ENCODE data around the gene GCN1.

GCN1 gene

GRCh38 chr12:120125029-120125428, 69.5 kb downstream of the GCN1 start:
- no peak overlapping the region for H3K27ac ChIP-seq
- DNase-seq (ENCODE audit: low spot score), result no peak
- TF ChIP-seq, protein P1, sequence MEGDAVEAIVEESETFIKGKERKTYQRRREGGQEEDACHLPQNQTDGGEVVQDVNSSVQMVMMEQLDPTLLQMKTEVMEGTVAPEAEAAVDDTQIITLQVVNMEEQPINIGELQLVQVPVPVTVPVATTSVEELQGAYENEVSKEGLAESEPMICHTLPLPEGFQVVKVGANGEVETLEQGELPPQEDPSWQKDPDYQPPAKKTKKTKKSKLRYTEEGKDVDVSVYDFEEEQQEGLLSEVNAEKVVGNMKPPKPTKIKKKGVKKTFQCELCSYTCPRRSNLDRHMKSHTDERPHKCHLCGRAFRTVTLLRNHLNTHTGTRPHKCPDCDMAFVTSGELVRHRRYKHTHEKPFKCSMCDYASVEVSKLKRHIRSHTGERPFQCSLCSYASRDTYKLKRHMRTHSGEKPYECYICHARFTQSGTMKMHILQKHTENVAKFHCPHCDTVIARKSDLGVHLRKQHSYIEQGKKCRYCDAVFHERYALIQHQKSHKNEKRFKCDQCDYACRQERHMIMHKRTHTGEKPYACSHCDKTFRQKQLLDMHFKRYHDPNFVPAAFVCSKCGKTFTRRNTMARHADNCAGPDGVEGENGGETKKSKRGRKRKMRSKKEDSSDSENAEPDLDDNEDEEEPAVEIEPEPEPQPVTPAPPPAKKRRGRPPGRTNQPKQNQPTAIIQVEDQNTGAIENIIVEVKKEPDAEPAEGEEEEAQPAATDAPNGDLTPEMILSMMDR (IDR thresholded peaks at IDR 0.05), result no peak
- H3K4me3 ChIP-seq, result no peak overlapping the region

- H3K27ac ChIP-seq, result no peak overlapping the region
Measured at GRCh38 chr12:120121766-120122293, 72.7 kb downstream of the GCN1 start.

DNA sequence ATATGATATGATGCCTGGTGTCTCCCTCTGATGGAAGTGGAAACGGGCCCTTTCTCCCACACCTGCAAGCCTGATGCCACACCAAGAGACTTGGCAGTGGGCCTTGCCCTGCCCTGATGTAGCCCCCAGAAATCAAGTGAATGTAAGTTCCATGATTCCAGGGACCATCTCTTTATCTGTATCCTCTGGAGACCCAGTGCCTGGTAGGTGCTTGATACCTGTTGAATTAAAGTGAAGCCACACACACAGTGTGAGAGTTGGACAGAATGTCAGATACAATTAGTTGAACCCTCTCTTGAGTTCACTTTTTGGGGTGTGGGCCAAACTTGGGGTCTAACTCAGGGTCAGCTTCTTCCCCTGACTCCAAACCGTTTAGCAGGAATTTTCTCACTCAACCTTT, 73.2 kb downstream of the GCN1 start:
- H3K27ac ChIP-seq, result no peak overlapping the region
- H3K4me3 ChIP-seq, result no peak overlapping the region
- TF ChIP-seq, protein P1 (IDR thresholded peaks at IDR 0.05), result no peak
- DNase-seq (ENCODE audit: low spot score), result no peak

More at GRCh38 chr12:120121766-120122293, 72.7 kb downstream of the GCN1 start:
- no peak for DNase-seq (ENCODE audit: low spot score)
- no peak overlapping the region for H3K4me3 ChIP-seq
- TF ChIP-seq, protein P1 (IDR thresholded peaks at IDR 0.05), result no peak

DNA sequence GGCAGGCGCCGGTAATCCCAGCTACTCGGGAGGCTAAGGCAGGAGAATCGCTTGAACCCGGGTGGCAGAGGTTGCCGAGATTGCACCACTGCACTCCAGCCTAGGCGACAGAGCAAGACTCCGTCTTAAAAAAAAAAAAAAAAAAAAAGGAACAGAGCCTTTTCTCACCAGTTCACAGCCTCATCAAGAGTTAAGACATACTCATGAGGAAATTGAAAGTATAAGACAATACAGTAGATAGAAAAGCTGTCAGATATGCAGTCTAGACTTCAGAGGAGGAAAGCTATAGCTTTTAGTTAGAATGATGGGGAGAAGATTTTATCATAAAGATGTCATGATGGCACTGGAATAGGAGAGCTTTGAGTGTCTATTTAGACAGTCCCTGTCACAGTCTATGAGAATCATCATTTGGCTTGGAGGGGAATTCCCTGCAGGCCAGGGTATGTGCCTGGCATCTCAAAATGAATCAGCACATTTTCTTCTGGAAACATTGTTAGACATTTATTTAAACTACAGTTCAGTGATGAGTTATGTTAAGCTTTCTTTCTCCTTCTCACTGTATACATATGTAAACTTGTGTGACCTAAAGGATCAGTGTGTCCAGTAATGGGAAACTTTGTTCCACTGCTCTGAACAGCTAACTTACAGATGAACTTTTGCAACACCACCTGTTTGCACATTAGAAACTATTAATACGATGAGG, 75.1 kb downstream of the GCN1 start:
- H3K4me3 ChIP-seq, result no peak overlapping the region
- TF ChIP-seq, protein P1 (IDR thresholded peaks at IDR 0.05), result no peak
- no peak for DNase-seq (ENCODE audit: low spot score)
- no peak overlapping the region for H3K27ac ChIP-seq

DNA sequence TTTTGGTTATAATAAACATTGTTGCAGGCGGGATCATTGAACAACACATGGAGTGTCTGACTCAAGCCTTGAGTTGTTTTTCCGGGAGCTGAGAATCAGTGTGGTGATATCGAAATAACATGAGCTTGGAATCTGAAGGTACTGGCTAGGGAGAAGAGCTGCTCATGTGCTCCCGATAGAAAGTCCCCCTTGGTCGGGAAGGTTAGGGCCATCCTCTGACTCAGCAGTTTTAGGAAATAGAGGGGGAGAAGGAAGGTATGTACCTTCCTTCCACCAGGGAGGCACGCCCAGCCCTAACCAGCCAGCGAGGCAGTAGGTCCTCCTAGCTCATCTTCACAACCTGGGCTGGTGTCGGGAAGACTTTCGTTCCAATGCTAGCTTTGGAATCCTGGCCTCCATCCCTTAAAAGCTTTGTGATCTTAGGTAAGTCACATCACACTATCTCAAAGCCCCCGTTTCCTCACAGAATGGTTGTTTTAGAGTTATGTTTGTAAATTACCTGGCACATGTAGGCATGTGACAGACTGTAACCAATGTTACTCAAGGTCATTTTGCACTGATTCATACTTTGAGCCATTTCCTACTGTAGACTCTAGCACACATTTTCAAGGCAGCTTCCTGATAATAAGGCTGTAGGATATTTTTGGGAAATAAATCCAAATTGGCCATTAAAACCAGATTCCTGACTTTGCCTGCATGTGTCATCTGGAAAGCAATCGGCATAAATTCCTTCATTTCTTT, 76.0 kb downstream of the GCN1 start:
- Histone ChIP-seq H3K4me3 (peak overlapping the region; percentile 93), H3K27ac (no peak overlapping the region)
- TF ChIP-seq, protein P1 (IDR thresholded peaks at IDR 0.05), result no peak
- DNase-seq (ENCODE audit: low spot score), result no peak

DNA sequence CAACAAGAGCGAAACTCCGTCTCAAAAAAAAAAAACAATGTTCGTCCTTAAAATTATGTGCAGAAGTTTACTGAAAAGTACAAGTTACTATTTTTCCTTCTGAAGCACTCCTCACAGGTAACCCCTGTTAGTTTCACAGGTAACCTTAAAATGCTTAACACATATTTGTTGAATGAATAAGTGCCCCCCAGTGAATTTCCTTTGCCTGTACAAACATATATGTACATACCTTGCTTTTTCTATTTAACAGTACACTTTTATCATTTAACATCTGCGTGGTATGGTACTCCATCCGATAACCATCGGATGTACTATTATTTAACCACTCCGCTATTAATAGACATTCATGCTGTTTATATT, 76.6 kb downstream of the GCN1 start:
- Histone ChIP-seq H3K27ac (no peak overlapping the region), H3K4me3 (peak overlapping the region; percentile 93)
- no peak for DNase-seq (ENCODE audit: low spot score)
- TF ChIP-seq, protein P1 (IDR thresholded peaks at IDR 0.05), result no peak
